NT2/D1 (cell line): ENCODE results near the gene KLHL29.

Source experiments
- YY1 ChIP-seq: IDR thresholded peaks from 2 replicates; pipeline ENCODE4 v1.6.1; 2011; ENCODE audit not compliant: insufficient read length, insufficient read depth
- ZNF274 ChIP-seq: IDR thresholded peaks from 2 replicates; pipeline ENCODE4 v1.6.1; 2011; ENCODE audit warnings: mild to moderate bottlenecking, low read depth, low read length

DNA sequence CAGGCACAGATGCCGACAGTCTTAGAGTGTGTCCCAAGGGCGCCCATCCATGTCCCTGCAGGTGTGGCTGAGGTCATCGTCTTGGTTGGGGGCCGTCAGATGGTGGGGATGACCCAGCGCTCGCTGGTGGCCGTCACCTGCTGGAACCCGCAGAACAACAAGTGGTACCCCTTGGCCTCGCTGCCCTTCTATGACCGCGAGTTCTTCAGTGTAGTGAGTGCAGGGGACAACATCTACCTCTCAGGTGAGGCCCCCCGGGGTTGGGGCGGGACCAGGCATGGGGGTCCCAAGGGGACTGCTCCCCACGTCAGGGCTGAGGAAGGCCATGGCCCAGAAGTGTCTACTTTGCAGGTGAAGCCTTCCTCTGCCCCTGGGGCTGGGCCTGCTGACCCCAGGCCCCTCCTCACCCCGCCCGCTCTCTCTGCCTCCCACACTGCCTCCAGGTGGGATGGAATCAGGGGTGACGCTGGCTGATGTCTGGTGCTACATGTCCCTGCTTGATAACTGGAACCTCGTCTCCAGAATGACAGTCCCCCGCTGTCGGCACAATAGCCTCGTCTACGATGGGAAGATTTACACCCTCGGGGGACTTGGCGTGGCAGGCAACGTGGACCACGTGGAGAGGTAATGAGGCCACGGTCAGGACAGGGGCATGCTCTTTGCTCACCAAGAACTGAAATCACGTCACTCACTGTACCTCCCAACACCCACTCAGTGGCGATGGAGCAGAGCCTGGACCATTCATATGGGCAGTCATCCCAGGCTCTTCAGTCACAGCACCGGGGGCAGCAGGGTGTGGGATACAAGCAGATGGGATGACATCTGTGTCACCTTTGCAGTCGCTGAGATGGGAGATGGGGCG is 311.1 kb downstream of the KLHL29 start:
- TF ChIP-seq YY1 (no peak), ZNF274 (no peak)
